Measurements from ENCODE around the gene LCN6.

DNA sequence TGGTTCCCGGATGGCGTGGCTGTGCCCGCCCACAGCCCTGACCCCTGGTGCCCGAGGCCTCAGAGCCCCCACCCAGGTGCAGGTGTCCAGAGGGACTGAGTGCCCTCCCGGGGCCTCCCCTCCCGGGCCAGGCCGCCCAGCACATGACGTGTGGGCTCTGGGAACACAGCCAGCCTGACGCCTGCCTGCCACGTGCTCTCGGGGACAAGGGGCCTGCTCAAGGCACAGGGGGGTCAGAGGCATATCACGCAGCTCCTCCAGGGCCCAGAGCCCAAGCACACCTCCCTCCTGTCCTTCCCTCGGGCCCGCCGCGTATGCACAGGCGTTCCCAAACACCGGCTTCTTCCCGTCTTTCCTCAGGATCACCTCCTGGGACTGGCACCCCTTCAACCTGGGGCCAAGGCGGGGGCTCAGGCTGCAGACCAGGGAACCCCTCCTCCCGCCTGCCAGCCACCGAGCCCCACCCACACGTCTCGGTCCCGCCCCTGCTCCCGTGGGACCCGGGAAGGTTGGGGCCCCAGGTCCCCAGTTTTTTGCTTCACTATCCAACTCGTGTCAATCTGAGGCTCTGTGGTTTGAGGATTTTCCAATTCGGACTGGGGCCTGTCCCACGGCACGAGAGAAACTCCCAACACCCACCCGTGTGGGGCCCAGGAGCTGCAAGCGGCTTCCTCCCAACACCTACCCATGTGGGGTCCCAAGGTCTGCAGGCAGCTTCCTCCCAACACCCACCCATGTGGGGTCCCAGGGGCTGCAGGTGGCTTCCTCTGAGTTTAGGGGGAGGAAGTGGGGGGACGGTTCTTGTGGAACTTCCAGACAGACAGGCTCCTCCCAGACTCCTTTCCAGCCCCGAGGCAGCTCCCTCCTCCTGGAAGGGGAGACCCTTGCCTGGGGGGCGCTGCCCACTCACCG lies 7.1 kb downstream of the LCN6 start:
- TF ChIP-seq, protein P1, sequence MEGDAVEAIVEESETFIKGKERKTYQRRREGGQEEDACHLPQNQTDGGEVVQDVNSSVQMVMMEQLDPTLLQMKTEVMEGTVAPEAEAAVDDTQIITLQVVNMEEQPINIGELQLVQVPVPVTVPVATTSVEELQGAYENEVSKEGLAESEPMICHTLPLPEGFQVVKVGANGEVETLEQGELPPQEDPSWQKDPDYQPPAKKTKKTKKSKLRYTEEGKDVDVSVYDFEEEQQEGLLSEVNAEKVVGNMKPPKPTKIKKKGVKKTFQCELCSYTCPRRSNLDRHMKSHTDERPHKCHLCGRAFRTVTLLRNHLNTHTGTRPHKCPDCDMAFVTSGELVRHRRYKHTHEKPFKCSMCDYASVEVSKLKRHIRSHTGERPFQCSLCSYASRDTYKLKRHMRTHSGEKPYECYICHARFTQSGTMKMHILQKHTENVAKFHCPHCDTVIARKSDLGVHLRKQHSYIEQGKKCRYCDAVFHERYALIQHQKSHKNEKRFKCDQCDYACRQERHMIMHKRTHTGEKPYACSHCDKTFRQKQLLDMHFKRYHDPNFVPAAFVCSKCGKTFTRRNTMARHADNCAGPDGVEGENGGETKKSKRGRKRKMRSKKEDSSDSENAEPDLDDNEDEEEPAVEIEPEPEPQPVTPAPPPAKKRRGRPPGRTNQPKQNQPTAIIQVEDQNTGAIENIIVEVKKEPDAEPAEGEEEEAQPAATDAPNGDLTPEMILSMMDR (IDR thresholded peaks at IDR 0.05; ENCODE audit: low read length), result no peak
- no peak for TF ChIP-seq EZH2 (optimal IDR thresholded peaks at IDR 0.05; ENCODE audit: low read depth, low read length)
- no peak for TF ChIP-seq EZH2phosphoT487 (IDR thresholded peaks at IDR 0.05; ENCODE audit: low read length)
